ENCODE measurements around the gene TMEM270.

The TMEM270 gene

GRCh38 chr7:73907554-73908122 lies 46.7 kb downstream of the TMEM270 start:
- DNase-seq (ENCODE audit: low spot score), result no peak

GRCh38 chr7:73908123-73908611 lies 47.2 kb downstream of the TMEM270 start:
- DNase-seq (ENCODE audit: low spot score), result no peak

GRCh38 chr7:73909051-73909941 lies 48.3 kb downstream of the TMEM270 start:
- no peak for DNase-seq (ENCODE audit: low spot score)

GRCh38 chr7:73909996-73910395 lies 49.0 kb downstream of the TMEM270 start:
- no peak for DNase-seq (ENCODE audit: low spot score)

GRCh38 chr7:73912223-73912622 lies 51.3 kb downstream of the TMEM270 start:
- DNase-seq (ENCODE audit: low spot score), result no peak

All from CD4-positive, alpha-beta T cell treated with Interleukin-15 for 4 hours (primary cell).